HG02852 (cell line): Measurements from ENCODE around the gene DERA.
"Not testable (repeated sequence)": the region's sequence is repeated elsewhere in the genome, so short reads cannot be mapped to it uniquely, and the experiment has no call there.

ENCODE experiments used
- ATAC-seq: cut with Tn5 transposase; IDR thresholded peaks from one replicate; pipeline ENCODE4 v1.9.1; 2021; ENCODE audit warnings: mild to moderate bottlenecking, moderate library complexity; ENCODE audit not compliant: unreplicated experiment

Gene DERA

DNA sequence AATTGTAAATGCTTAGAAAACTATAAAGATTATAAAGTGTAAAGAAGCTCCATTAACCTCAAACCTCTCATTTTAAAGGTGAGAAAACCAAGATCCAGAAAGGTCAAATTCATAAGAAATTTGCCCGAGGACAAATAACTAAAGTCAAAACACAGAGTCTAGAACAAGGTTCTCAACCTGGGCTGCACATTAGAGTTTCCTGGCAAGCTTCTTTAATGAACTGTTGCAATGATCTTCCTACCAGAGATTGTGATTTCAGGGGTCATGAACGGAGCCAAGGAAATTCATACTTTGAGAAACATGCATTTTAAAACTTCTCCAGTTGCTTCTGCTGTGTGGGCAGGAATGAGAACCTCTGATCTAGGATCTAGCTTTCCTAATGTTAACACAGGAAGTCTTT lies 86.8 kb downstream of the DERA start:
- ATAC-seq = no peak

- ATAC-seq = no peak
These were observed 91.7 kb downstream of the DERA start for GRCh38 chr12:16002880-16003279.

DNA sequence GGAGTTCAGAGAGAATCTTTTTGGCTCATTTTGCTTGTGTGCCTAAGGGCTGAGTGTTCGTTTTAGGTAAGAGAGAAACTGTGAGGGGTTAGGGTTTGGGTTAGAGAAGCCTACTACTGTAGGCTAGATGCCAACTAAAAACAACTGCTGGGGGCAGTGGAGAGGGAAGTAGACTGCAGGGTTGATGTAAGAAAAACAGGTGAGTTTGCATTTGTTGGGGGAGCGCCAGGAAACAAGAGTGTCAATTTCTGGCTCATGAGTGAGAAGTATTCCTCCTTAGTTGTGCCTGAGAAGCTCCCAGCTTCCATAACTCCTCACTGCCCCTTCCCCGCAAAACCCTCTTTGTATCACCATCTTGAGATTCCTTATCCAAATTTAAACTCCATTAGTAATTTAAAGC lies 92.3 kb downstream of the DERA start:
- ATAC-seq = no peak

- ATAC-seq = no peak
These were observed 95.6 kb downstream of the DERA start for GRCh38 chr12:16006752-16007151.

DNA sequence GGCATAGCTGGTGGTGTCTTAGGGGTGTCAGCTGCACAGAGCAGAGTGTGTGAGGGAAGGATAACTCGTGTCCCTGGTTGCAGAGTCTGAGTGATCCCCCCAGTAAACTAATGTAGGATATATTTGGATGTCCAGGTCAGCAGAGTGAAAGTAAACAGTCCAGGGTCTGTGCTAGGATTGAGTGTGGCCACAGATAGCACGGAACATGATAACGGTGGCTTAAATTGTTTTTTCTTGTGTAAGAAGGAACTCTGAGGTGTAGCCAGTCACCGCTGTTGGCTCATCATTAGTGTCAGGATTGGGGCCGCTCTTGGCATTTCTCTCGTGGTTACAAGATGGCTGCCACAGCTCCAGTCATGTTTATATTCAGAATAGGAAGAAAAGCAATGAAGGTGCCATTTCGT lies 97.3 kb downstream of the DERA start:
- no peak for ATAC-seq

DNA sequence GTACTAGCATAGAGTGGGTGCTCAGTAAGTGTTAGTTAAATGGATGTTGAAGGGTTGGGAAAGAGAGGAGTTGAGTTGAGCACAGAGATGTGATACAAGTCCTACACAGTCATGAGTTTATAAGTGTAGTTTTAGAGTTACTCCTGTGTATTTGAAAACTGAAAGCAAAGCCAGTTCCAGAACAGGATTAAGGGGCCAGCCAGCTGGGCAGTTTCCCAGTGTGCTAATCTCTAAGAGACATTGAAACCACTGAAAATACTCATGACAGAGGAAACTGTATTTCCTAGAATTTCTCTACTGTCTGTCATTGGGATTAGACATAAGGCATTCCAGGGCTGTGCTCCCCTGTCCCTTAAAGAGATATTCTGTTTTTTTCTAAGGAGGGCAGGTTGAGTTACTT lies 101.0 kb downstream of the DERA start:
- ATAC-seq = no peak

GRCh38 chr12:16013722-16014121 lies 102.6 kb downstream of the DERA start:
- ATAC-seq = not testable (repeated sequence)

DNA sequence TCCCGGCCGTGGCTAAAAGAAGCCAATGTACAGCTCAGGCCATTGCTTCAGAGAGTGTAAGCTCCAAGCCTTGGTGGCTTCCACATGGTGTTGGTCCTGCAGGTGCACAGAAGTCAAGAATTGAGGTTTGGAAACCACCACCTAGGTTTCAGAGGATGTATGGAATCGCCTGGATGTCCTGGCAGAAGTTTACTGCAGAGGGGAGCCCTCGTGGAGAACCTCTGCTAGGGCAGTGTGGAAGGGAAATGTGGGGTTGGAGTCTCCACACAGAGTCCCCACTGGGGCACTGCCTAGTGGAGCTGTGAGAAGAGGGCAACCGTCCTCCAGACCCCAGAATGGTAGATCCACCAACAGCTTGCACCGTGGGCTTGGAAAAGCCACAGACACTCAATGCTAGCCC lies 103.3 kb downstream of the DERA start:
- ATAC-seq = not testable (repeated sequence)

DNA sequence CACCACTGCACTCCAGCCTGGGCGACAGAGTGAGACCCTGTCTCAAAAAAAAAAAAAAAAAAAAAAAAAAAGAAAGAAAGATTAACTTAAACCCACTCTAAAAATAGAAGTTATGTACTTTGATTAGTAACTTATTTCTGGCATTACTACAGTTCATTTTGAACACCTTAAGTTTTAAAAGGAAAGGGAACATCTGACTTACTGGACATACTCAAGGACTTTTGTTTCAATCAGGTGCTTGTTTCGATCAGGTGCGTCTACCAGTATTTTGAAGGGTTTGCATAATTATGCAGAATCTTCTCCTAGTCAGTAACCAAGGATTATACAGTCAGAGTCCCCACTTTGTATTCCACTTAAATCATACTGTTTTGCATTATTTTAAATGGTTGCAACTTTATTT lies 105.6 kb downstream of the DERA start:
- ATAC-seq = no peak

DNA sequence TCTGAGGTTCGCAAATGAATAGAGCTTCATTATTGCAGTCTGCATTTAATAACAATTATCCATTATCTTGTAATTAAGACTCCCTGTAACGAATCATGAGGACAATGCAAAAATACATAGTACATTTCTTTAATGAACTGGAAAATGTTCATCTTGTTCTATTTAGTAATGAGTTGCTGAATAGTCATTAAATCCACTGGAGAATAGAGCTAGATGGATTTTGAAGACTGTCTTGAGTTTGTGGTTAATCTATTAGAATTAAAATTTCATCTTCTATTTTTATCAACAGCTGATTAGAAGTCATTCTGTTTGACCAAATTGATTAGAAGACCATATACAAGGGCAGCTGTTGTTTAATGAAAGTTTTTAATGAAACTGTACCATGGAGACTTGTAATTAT lies 107.2 kb downstream of the DERA start:
- no peak for ATAC-seq

- ATAC-seq = no peak
These were observed 108.0 kb downstream of the DERA start for GRCh38 chr12:16019136-16019535.

DNA sequence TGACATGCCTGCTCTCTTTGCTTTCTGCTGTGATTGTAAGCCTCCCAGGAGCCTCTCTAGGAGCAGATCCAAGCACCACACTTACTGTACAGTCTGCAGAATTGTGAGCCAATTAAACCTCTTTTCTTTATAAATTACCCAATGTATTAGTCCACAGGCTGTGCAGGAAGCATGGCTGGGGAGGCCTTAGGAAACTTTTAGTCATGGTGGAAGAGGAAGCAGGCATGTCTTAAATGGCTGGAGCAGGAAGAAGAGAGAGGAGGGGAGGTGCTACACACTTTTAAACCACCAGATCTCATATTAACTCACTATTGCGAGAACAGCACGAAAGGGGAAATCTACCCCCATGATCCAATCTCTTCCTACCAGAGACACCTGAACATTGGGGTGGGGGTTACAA lies 108.9 kb downstream of the DERA start:
- no peak for ATAC-seq

DNA sequence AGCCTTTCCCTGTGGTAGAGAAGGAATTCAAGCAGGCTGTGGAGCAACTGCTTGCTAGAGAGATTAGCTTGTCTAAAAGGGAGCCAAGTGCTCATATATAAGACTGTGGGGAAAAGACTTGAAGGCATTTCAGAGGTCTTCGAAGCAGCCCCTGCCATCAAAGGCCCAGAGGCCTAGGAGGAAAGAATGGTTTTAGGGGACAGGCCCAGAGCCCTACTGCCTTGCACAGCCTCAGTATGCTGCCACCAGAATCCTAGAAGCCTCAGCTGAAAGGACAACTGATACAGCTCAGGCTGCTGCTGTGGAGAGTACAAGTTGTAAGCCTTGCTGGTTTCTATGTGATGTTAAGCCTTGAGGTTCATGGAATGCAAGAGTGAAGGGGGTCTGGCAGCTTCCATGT lies 109.9 kb downstream of the DERA start:
- no peak for ATAC-seq

GRCh38 chr12:16021676-16022075 lies 110.5 kb downstream of the DERA start:
- no peak for ATAC-seq

GRCh38 chr12:16027002-16027401 lies 115.9 kb downstream of the DERA start:
- no peak for ATAC-seq

GRCh38 chr12:16030744-16031143 lies 119.6 kb downstream of the DERA start:
- ATAC-seq = no peak

DNA sequence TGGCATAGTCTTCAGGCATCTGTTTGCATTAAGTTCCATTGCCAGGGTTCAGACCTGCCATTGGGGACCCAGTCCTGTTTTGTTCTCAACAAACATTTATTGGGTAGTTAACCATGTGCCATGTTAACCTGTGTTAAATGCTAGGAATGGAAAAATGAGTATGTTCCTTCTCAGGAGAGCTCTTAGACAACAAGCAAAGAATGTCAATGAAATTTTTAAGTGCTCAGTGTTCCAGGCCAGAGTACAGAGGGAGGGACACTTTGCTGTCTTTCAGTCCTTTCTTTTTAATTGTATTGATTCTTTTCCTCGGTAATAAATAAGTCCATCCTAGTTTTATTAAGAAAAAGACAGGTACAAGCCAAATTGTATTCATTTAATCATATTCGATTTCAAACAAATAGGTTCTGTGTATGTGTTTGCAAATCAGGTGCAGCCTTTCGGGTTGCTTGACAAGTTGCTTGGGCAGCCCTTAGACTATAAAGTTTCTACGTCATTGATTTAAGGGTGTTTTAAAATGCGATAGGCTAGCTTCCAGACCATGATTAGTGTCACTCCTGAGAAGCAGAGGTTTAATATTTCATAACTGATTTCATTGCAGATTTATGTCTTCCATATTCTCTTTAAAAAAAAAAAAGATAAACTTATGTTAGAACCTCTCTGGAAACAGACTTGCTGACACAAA lies 123.1 kb downstream of the DERA start:
- no peak for ATAC-seq

GRCh38 chr12:16036073-16036472 lies 124.9 kb downstream of the DERA start:
- ATAC-seq = no peak

- no peak for ATAC-seq
These were observed 126.4 kb downstream of the DERA start for GRCh38 chr12:16037533-16037932.

- no peak for ATAC-seq
These were observed 132.3 kb downstream of the DERA start for GRCh38 chr12:16043480-16043879.

- ATAC-seq = no peak
These were observed 135.1 kb downstream of the DERA start for GRCh38 chr12:16046266-16046665.

- ATAC-seq = no peak
These were observed 137.4 kb downstream of the DERA start for GRCh38 chr12:16048511-16048910.

DNA sequence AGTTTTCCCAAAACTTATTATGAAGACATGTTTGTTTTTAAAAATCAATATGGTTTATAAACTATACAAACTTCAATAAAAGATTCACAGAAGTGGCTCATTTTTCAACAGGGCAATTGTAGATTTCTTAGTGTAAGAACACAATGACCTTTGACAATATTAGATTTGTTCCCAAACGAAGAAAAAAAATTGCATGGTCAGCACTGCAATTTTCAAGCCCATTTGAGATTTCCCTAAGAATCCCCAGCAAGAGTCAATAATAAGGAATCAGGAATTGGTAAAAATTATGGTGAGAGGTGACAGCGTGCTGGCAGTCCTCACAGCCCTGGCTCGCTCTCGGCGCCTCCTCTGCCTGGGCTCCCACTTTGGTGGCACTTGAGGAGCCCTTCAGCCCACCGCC lies 145.8 kb downstream of the DERA start:
- no peak for ATAC-seq
